ENCODE results near the gene TRIM40. TPM values are rescaled to one million over a fixed set of nuclear protein-coding genes. Genes with fewer than 3 reads are reported as not detected.

Gene TRIM40
- total RNA-seq, result not detected in 2 replicates

GRCh38 chr6:30135757-30136156 is at the start of gene TRIM40:
Gene TRIM40 (plus strand): TSS chr6:30136140. CDS start chr6:30137037, 897 bp downstream.
- no peak for DNase-seq (ENCODE audit: low read depth, low spot score)

- DNase-seq (ENCODE audit: low read depth, low spot score), result no peak
These were observed 48.1 kb upstream of the TRIM40 start for GRCh38 chr6:30087876-30088275.

GRCh38 chr6:30091577-30092381 is 44.2 kb upstream of the TRIM40 start:
- no peak for DNase-seq (ENCODE audit: low read depth, low spot score)

- no peak for DNase-seq (ENCODE audit: low read depth, low spot score)
These were observed 42.9 kb upstream of the TRIM40 start for GRCh38 chr6:30092852-30093543.

- DNase-seq (ENCODE audit: low read depth, low spot score), result no peak
These were observed 41.8 kb upstream of the TRIM40 start for GRCh38 chr6:30093951-30094661.

GRCh38 chr6:30096829-30097228 is 39.1 kb upstream of the TRIM40 start:
- DNase-seq (ENCODE audit: low read depth, low spot score), result no peak

- no peak for DNase-seq (ENCODE audit: low read depth, low spot score)
These were observed 37.8 kb upstream of the TRIM40 start for GRCh38 chr6:30097902-30098768.

- DNase-seq (ENCODE audit: low read depth, low spot score), result no peak
These were observed 35.8 kb upstream of the TRIM40 start for GRCh38 chr6:30100154-30100553.

GRCh38 chr6:30100585-30101443 is 35.1 kb upstream of the TRIM40 start:
- no peak for DNase-seq (ENCODE audit: low read depth, low spot score)

GRCh38 chr6:30101444-30102413 is 34.2 kb upstream of the TRIM40 start:
- peak; percentile 36 for DNase-seq (ENCODE audit: low read depth, low spot score)

- no peak for DNase-seq (ENCODE audit: low read depth, low spot score)
These were observed 33.4 kb upstream of the TRIM40 start for GRCh38 chr6:30102414-30102969.

- peak; percentile 54 for DNase-seq (ENCODE audit: low read depth, low spot score)
These were observed 32.7 kb upstream of the TRIM40 start for GRCh38 chr6:30102970-30103871.

GRCh38 chr6:30103872-30104179 is 32.1 kb upstream of the TRIM40 start:
- DNase-seq (ENCODE audit: low read depth, low spot score), result no peak

GRCh38 chr6:30104661-30105060 is 31.3 kb upstream of the TRIM40 start:
- no peak for DNase-seq (ENCODE audit: low read depth, low spot score)

GRCh38 chr6:30111266-30111856 is 24.6 kb upstream of the TRIM40 start:
- DNase-seq (ENCODE audit: low read depth, low spot score), result no peak

GRCh38 chr6:30112402-30112994 is 23.4 kb upstream of the TRIM40 start:
- DNase-seq (ENCODE audit: low read depth, low spot score), result no peak

All from pulmonary artery endothelial cell (primary cell).